ENCODE measurements around the gene POGLUT3.

POGLUT3 gene

DNA sequence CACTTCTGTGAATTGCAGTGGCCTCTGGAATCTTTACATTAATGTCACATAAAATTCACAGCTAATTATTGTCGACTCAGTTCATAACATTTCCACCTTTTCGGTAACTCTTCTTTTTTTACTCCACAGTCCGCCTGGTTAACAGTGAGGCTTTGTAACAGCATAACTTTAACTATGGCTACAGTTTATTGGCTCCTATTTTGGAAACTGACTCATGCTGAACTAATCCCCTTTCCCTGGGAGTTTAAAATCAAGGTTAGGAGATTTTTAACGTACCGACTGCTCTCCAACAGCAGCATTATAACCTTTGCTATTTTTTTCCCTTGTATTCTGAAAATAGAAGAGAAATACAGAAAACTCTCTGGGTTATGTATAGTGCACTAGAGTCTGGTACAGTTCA, 3.2 kb upstream of the POGLUT3 start:
- Histone ChIP-seq H3K14ac (ENCODE audit: low read length in 2 of 2) (no peak overlapping the region), H3K4me1 (ENCODE audit: control insufficient read depth, insufficient read depth, low read depth, low read length) (peaks cover 7% of the 10 kb centered on the region), H3K27ac (ENCODE audit: low read length, poor library complexity, severe bottlenecking) (no peak overlapping the region), H4K8ac (ENCODE audit: low read length) (no peak overlapping the region), H3K27me3 (ENCODE audit: control insufficient read depth in 1 of 2, insufficient read depth in 1 of 2, low read length in 2 of 2) (no peaks in the 10 kb centered on the region), H3K79me1 (replicated peaks; ENCODE audit: low read length, poor library complexity, severe bottlenecking) (no peaks in the 10 kb centered on the region), H4K91ac (ENCODE audit: low read length) (no peak overlapping the region), H2BK5ac (ENCODE audit: low read depth, low read length, poor library complexity, severe bottlenecking) (no peak overlapping the region), H2BK15ac (ENCODE audit: low read depth, poor library complexity, severe bottlenecking) (no peak overlapping the region), H2BK12ac (ENCODE audit: low read length in 2 of 2) (no peak overlapping the region), H3K9ac (ENCODE audit: low read length) (no peak overlapping the region), H2AK5ac (ENCODE audit: low read length, severe bottlenecking) (no peak overlapping the region), H2AFZ (ENCODE audit: low read depth, low read length) (no peak overlapping the region), H3K23ac (ENCODE audit: low read length in 2 of 2) (no peak overlapping the region), H2BK120ac (ENCODE audit: low read depth, low read length) (no peak overlapping the region), H3K4me2 (ENCODE audit: low read length, poor library complexity, severe bottlenecking) (no peak overlapping the region), H3K4me3 (ENCODE audit: insufficient read depth in 1 of 2, low read depth in 1 of 2, low read length in 2 of 2) (no peak overlapping the region), H3K36me3 (ENCODE audit: control insufficient read depth in 1 of 2, insufficient read depth in 2 of 2, low read depth in 1 of 2, low read length in 2 of 2) (no peaks in the 10 kb centered on the region), H3K9me3 (ENCODE audit: control insufficient read depth, low read length) (no peaks in the 10 kb centered on the region), H3K4ac (ENCODE audit: low read depth in 1 of 2, low read length in 2 of 2) (no peak overlapping the region), H3K18ac (ENCODE audit: low read depth in 1 of 2, low read length in 2 of 2) (no peak overlapping the region)
- DNase-seq: no peak
- 97% methylated on average over 3 of the region's 5 CpGs for WGBS

DNA sequence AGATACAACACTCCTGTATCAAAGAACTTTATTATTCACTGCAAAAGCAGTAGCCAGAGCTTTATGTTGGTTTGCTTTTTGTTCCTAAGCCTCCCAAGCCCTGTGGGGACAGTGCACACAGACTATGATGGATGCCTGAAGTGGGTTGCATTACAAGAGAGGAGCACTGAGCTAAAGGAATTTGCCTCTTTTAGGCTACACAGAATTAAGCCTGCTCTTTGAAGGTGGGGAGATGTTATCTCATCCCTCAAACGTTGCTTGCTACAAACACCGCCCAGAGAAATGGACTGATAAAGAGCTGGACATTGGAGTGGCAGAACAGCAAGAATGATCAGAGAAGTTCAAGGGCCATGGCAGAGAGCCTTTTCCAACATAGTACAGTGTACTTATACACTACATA, 2.5 kb upstream of the POGLUT3 start:
- no peaks in the 10 kb centered on the region for H3K36me3 ChIP-seq (ENCODE audit: control insufficient read depth in 1 of 2, insufficient read depth in 2 of 2, low read depth in 1 of 2, low read length in 2 of 2)
- peaks cover 8% of the 10 kb centered on the region for H3K4me1 ChIP-seq (ENCODE audit: control insufficient read depth, insufficient read depth, low read depth, low read length)
- no peak overlapping the region for H2AK5ac ChIP-seq (ENCODE audit: low read length, severe bottlenecking)
- no peaks in the 10 kb centered on the region for H3K27me3 ChIP-seq (ENCODE audit: control insufficient read depth in 1 of 2, insufficient read depth in 1 of 2, low read length in 2 of 2)
- H3K4ac ChIP-seq (ENCODE audit: low read depth in 1 of 2, low read length in 2 of 2): no peak overlapping the region
- no peak overlapping the region for H3K23ac ChIP-seq (ENCODE audit: low read length in 2 of 2)
- H3K9ac ChIP-seq (ENCODE audit: low read length): no peak overlapping the region
- peaks cover 2% of the 10 kb centered on the region for H3K79me1 ChIP-seq (replicated peaks; ENCODE audit: low read length, poor library complexity, severe bottlenecking)
- H3K27ac ChIP-seq (ENCODE audit: low read length, poor library complexity, severe bottlenecking): no peak overlapping the region
- no peak overlapping the region for H2AFZ ChIP-seq (ENCODE audit: low read depth, low read length)
- no peak overlapping the region for H4K91ac ChIP-seq (ENCODE audit: low read length)
- no peak for DNase-seq
- no peak overlapping the region for H3K14ac ChIP-seq (ENCODE audit: low read length in 2 of 2)
- H3K18ac ChIP-seq (ENCODE audit: low read depth in 1 of 2, low read length in 2 of 2): no peak overlapping the region
- H2BK15ac ChIP-seq (ENCODE audit: low read depth, poor library complexity, severe bottlenecking): no peak overlapping the region
- H3K4me2 ChIP-seq (ENCODE audit: low read length, poor library complexity, severe bottlenecking): no peak overlapping the region
- H2BK120ac ChIP-seq (ENCODE audit: low read depth, low read length): no peak overlapping the region
- no peaks in the 10 kb centered on the region for H3K9me3 ChIP-seq (ENCODE audit: control insufficient read depth, low read length)
- 43% methylated on average over 2 of the region's 2 CpGs for WGBS
- no peak overlapping the region for H4K8ac ChIP-seq (ENCODE audit: low read length)
- no peak overlapping the region for H2BK12ac ChIP-seq (ENCODE audit: low read length in 2 of 2)
- no peak overlapping the region for H3K4me3 ChIP-seq (ENCODE audit: insufficient read depth in 1 of 2, low read depth in 1 of 2, low read length in 2 of 2)
- H2BK5ac ChIP-seq (ENCODE audit: low read depth, low read length, poor library complexity, severe bottlenecking): no peak overlapping the region

DNA sequence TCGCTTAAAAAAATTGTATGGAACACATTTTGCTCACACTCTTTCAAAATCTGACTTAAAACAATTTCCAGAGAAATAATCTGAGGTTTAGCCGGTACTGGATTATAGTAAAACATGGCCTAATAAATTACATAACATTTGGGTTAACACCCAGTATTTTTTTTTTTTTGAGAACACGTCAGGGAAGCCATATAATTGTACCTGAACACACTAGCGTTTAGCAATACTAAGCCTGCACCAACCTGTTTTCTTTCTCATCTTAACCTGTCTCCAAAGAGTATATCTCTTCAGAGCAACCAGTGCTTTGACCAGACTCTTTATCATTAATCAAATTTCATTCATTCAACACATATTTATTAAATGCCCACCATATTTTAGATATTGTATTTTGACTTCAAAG, 2.0 kb upstream of the POGLUT3 start:
- H2AK5ac ChIP-seq (ENCODE audit: low read length, severe bottlenecking): no peak overlapping the region
- H2AFZ ChIP-seq (ENCODE audit: low read depth, low read length): no peak overlapping the region
- no peaks in the 10 kb centered on the region for H3K27me3 ChIP-seq (ENCODE audit: control insufficient read depth in 1 of 2, insufficient read depth in 1 of 2, low read length in 2 of 2)
- no peak overlapping the region for H2BK12ac ChIP-seq (ENCODE audit: low read length in 2 of 2)
- H3K27ac ChIP-seq (ENCODE audit: low read length, poor library complexity, severe bottlenecking): no peak overlapping the region
- no peak overlapping the region for H3K4me2 ChIP-seq (ENCODE audit: low read length, poor library complexity, severe bottlenecking)
- H3K4ac ChIP-seq (ENCODE audit: low read depth in 1 of 2, low read length in 2 of 2): no peak overlapping the region
- H2BK120ac ChIP-seq (ENCODE audit: low read depth, low read length): no peak overlapping the region
- peaks cover 8% of the 10 kb centered on the region for H3K4me1 ChIP-seq (ENCODE audit: control insufficient read depth, insufficient read depth, low read depth, low read length)
- WGBS: 98% methylated on average over 4 of the region's 4 CpGs
- no peak overlapping the region for H4K91ac ChIP-seq (ENCODE audit: low read length)
- no peaks in the 10 kb centered on the region for H3K9me3 ChIP-seq (ENCODE audit: control insufficient read depth, low read length)
- no peak overlapping the region for H3K18ac ChIP-seq (ENCODE audit: low read depth in 1 of 2, low read length in 2 of 2)
- DNase-seq: no peak
- no peak overlapping the region for H3K14ac ChIP-seq (ENCODE audit: low read length in 2 of 2)
- peaks cover 6% of the 10 kb centered on the region for H3K79me1 ChIP-seq (replicated peaks; ENCODE audit: low read length, poor library complexity, severe bottlenecking)
- no peak overlapping the region for H3K23ac ChIP-seq (ENCODE audit: low read length in 2 of 2)
- H3K36me3 ChIP-seq (ENCODE audit: control insufficient read depth in 1 of 2, insufficient read depth in 2 of 2, low read depth in 1 of 2, low read length in 2 of 2): no peaks in the 10 kb centered on the region
- no peak overlapping the region for H3K4me3 ChIP-seq (ENCODE audit: insufficient read depth in 1 of 2, low read depth in 1 of 2, low read length in 2 of 2)
- no peak overlapping the region for H3K9ac ChIP-seq (ENCODE audit: low read length)
- no peak overlapping the region for H2BK15ac ChIP-seq (ENCODE audit: low read depth, poor library complexity, severe bottlenecking)
- H4K8ac ChIP-seq (ENCODE audit: low read length): no peak overlapping the region
- H2BK5ac ChIP-seq (ENCODE audit: low read depth, low read length, poor library complexity, severe bottlenecking): no peak overlapping the region

DNA sequence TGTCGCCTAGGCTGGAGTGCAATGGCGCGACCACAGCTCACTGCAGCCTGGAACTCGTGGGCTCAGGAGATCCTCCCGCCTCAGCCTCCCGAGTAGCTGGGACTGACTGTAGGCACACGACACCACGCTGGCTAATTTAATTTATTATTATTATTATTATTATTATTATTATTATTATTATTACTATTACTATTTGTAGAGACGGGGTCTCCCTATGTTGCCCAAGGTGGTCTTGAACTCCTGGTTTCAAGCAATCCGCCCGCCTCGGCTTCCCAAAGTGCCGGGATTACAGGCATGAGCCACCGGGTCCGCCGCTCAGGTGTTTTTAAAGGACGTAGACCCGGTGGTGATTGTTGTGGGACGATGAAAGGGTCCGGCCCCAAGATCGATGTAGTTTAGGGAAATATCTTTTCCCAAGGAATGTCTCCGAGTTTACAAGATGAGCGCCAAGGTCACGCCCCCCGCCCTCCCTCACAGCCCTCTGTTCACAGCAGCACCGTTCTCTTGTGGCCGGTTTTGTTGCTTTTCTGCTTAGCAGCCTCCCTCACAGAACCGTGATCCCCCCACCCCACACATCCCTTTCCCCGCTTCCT, 728 bp upstream of the POGLUT3 start:
- Histone ChIP-seq H2BK15ac (ENCODE audit: low read depth, poor library complexity, severe bottlenecking) (no peak overlapping the region), H3K36me3 (ENCODE audit: control insufficient read depth in 1 of 2, insufficient read depth in 2 of 2, low read depth in 1 of 2, low read length in 2 of 2) (no peaks in the 10 kb centered on the region), H3K27me3 (ENCODE audit: control insufficient read depth in 1 of 2, insufficient read depth in 1 of 2, low read length in 2 of 2) (no peaks in the 10 kb centered on the region), H2BK12ac (ENCODE audit: low read length in 2 of 2) (peak overlapping the region in 1 of 2 experiments; percentile 60), H2BK120ac (ENCODE audit: low read depth, low read length) (no peak overlapping the region), H3K18ac (ENCODE audit: low read depth in 1 of 2, low read length in 2 of 2) (peak overlapping the region in 1 of 2 experiments; percentile 99), H3K9me3 (ENCODE audit: control insufficient read depth, low read length) (no peaks in the 10 kb centered on the region), H3K79me1 (replicated peaks; ENCODE audit: low read length, poor library complexity, severe bottlenecking) (peaks cover 14% of the 10 kb centered on the region), H3K27ac (ENCODE audit: low read length, poor library complexity, severe bottlenecking) (peak overlapping the region; percentile 79), H3K4me3 (ENCODE audit: insufficient read depth in 1 of 2, low read depth in 1 of 2, low read length in 2 of 2) (peak overlapping the region; percentile 71 to 82), H3K23ac (ENCODE audit: low read length in 2 of 2) (peak overlapping the region in 1 of 2 experiments; percentile 9), H3K4ac (ENCODE audit: low read depth in 1 of 2, low read length in 2 of 2) (peak overlapping the region in 1 of 2 experiments; percentile 81), H3K4me2 (ENCODE audit: low read length, poor library complexity, severe bottlenecking) (peak overlapping the region; percentile 73), H4K8ac (ENCODE audit: low read length) (peak overlapping the region; percentile 90), H4K91ac (ENCODE audit: low read length) (no peak overlapping the region), H2AFZ (ENCODE audit: low read depth, low read length) (peak overlapping the region; percentile 98), H3K9ac (ENCODE audit: low read length) (peak overlapping the region; percentile 94), H3K4me1 (ENCODE audit: control insufficient read depth, insufficient read depth, low read depth, low read length) (peaks cover 8% of the 10 kb centered on the region), H2BK5ac (ENCODE audit: low read depth, low read length, poor library complexity, severe bottlenecking) (no peak overlapping the region), H2AK5ac (ENCODE audit: low read length, severe bottlenecking) (peak overlapping the region; percentile 39), H3K14ac (ENCODE audit: low read length in 2 of 2) (peak overlapping the region in 1 of 2 experiments; percentile 96)
- WGBS: 91% methylated on average over 25 of the region's 29 CpGs
- no peak for DNase-seq
